Activated T-cell treated with anti-CD3 and anti-CD28 coated beads, Interleukin-2, amount 50 U/mL, for 24 hours (primary cell): ENCODE results near the gene FSHR.

Experiments
- DNase-seq: peaks from one replicate; pipeline ENCODE4 v3.0.0-alpha.2; 2020
- H3K27ac Mint-ChIP-seq: 2 replicates; pipeline ENCODE4 v1.8.0; 2020; ENCODE audit warnings: mild to moderate bottlenecking, mixed read lengths
- H3K27me3 Mint-ChIP-seq: 2 replicates; pipeline ENCODE4 v1.8.0; 2020; ENCODE audit warnings: mixed read lengths
- H3K36me3 Mint-ChIP-seq: 2 replicates; pipeline ENCODE4 v1.8.0; 2020; ENCODE audit warnings: low read depth, mixed read lengths
- H3K4me1 Mint-ChIP-seq: 2 replicates; pipeline ENCODE4 v1.8.0; 2020; ENCODE audit warnings: low read depth, mixed read lengths
- H3K4me3 Mint-ChIP-seq: 2 replicates; pipeline ENCODE4 v1.8.0; 2020; ENCODE audit warnings: mild to moderate bottlenecking, moderate library complexity, mixed read lengths
- H3K9me3 Mint-ChIP-seq: 2 replicates; pipeline ENCODE4 v1.8.0; 2020; ENCODE audit warnings: mixed read lengths

Gene FSHR

DNA sequence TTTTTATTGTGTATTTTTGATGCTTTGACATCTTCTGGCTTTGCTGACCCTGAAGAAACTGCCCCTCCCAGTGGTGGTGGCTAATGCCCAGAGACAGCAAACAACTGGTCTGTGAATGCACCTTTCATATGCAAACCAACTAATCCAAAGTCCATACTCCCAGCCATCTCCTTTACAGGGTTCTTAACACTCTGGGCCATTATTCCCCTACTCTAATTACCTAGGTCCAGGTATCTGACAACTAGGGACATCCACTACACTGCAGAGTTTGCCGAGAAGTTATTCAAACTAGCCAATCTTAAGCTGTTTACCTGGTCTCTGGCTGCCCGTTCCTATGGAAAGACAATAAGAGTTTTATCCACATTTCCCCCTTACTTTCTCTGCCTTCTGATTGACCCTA lies 73.6 kb downstream of the FSHR start:
- Mint-ChIP-seq H3K4me3 (no peak overlapping the region), H3K9me3 (peaks cover 10% of the 10 kb centered on the region), H3K27me3 (no peaks in the 10 kb centered on the region)

DNA sequence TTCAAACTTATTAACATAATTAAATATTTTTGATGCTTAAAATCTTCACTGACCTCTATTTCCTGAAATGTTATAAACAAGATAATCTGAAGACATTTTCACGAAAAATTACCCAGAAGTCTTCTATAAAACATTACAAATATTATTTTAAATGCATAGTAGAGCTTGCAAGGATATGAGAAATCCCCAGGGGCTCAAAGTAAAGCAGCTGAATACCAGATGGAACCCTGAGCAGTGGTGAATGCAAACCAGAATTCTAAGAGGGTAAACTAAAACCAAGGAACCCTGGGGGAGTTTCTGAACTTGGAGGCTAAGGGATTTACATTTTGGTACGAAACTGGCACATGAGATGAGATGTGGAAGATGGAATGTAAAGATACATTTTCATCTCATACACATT lies 83.6 kb downstream of the FSHR start:
- H3K27me3 Mint-ChIP-seq = no peaks in the 10 kb centered on the region
- no peak overlapping the region for H3K4me3 Mint-ChIP-seq
- no peaks in the 10 kb centered on the region for H3K4me1 Mint-ChIP-seq
- peaks cover 2% of the 10 kb centered on the region for H3K9me3 Mint-ChIP-seq
- no peaks in the 10 kb centered on the region for H3K36me3 Mint-ChIP-seq
- DNase-seq = no peak
- no peak overlapping the region for H3K27ac Mint-ChIP-seq

More for the DNA sequence above, 73.6 kb downstream of the FSHR start:
- Mint-ChIP-seq H3K4me1 (no peaks in the 10 kb centered on the region), H3K36me3 (no peaks in the 10 kb centered on the region), H3K27ac (no peak overlapping the region)
- no peak for DNase-seq

DNA sequence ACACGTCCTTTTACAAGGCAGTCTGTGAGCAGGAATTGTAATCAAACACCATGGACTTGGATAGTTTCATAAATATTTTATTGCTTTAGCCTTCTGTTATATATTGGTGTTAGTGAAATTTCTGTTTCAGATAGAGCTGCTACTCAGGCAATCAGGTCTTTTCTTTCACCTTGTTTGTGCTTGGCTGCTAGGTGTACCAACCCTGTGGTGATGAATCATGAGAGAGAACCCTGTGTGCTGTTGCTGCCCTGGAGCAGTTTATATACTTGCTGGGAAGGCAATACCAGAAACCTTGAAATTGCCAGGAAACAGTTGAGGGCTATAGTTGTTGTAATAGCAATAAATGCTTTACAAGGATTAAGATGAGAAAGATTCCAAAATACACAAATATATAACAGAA lies 84.5 kb downstream of the FSHR start:
- no peaks in the 10 kb centered on the region for H3K27me3 Mint-ChIP-seq
- H3K36me3 Mint-ChIP-seq = no peaks in the 10 kb centered on the region
- peaks cover 2% of the 10 kb centered on the region for H3K9me3 Mint-ChIP-seq
- DNase-seq = no peak
- no peak overlapping the region for H3K4me3 Mint-ChIP-seq
- H3K4me1 Mint-ChIP-seq = no peaks in the 10 kb centered on the region
- H3K27ac Mint-ChIP-seq = no peak overlapping the region

DNA sequence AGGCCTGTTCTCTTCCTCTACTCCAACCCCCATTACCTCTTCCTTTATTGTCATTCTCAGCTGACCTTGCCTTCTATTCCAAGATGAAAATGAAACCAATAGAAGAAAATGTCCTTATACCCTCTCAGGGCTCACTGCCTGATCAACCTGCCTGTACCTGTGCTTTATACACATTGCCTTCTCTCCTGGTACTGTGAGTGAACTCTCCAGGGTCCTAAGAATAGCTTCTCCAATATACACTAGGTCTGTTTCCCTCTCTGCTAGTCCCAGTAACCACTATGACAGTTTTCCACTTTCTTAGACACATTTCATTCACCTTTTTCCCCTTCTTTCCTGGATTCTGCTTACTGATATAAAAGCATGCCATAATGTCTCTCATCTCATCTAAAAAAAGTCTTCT lies 85.7 kb downstream of the FSHR start:
- no peak overlapping the region for H3K27ac Mint-ChIP-seq
- no peak overlapping the region for H3K4me3 Mint-ChIP-seq
- H3K27me3 Mint-ChIP-seq = no peaks in the 10 kb centered on the region
- no peaks in the 10 kb centered on the region for H3K4me1 Mint-ChIP-seq
- no peaks in the 10 kb centered on the region for H3K36me3 Mint-ChIP-seq
- H3K9me3 Mint-ChIP-seq = no peaks in the 10 kb centered on the region
- no peak for DNase-seq

DNA sequence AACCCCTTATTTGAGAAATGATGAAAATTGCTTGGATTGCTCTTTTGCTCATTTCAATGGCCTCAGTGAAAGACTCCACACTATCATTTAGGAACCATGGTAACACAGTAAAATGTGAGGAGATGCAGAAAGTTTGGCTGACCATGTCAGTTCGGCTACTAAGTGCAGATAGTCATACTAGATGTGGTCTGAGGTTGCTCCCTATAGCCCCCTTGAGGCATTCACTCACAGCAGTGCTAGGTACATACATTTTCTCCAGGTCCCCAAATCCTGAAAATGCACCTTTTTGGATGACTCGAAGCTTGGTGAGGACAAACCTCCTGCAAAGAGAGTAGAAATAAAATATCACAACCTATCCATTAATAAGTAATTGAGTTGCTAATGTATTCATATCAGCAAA lies 86.3 kb downstream of the FSHR start:
- Mint-ChIP-seq H3K27ac (no peak overlapping the region), H3K4me3 (no peak overlapping the region), H3K9me3 (no peaks in the 10 kb centered on the region), H3K36me3 (no peaks in the 10 kb centered on the region), H3K4me1 (no peaks in the 10 kb centered on the region), H3K27me3 (no peaks in the 10 kb centered on the region)
- DNase-seq = no peak

DNA sequence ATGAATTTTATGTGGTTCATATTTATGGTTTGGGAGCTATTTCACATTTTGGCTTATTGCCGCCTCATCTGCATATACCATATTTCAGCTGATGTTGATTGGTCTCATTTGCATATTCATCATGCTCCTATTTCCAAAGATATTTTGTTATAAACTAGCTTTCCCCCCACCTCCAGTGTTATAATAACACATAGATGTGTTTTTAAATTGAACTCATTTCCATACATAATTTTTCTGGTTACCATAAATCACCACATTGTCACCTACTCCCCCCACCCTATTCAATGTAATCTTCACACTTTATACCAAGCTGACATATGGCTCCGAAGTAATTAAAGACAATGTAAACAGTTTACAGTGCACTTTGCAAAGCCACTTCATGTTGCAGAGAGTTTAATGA lies 101.2 kb downstream of the FSHR start:
- no peaks in the 10 kb centered on the region for H3K4me1 Mint-ChIP-seq
- H3K36me3 Mint-ChIP-seq = no peaks in the 10 kb centered on the region
- no peak overlapping the region for H3K4me3 Mint-ChIP-seq
- no peak for DNase-seq
- H3K9me3 Mint-ChIP-seq = peaks cover 5% of the 10 kb centered on the region
- no peak overlapping the region for H3K27ac Mint-ChIP-seq
- no peaks in the 10 kb centered on the region for H3K27me3 Mint-ChIP-seq

DNA sequence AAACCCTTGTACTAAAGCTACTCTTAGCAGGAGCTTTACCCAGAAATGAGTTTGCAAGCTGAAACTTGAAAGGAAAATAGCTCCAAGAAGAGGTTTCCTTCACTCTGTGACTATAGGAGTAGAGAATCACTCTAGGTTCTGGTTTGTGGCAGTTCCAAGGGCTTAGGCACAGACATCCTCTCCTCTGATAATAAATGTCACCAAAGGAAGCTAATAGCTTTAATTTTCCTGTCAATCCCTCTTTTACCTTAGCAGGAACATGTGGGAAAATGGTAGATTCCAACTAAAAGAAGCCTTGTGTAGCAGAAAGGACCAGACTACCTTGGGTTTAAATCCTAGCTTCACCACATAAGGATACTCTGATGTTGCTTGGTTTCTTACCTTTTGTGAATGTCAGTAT lies 104.0 kb downstream of the FSHR start:
- Mint-ChIP-seq H3K4me3 (no peak overlapping the region), H3K36me3 (no peaks in the 10 kb centered on the region), H3K9me3 (no peaks in the 10 kb centered on the region), H3K27me3 (no peaks in the 10 kb centered on the region), H3K4me1 (no peaks in the 10 kb centered on the region), H3K27ac (no peak overlapping the region)
- no peak for DNase-seq

DNA sequence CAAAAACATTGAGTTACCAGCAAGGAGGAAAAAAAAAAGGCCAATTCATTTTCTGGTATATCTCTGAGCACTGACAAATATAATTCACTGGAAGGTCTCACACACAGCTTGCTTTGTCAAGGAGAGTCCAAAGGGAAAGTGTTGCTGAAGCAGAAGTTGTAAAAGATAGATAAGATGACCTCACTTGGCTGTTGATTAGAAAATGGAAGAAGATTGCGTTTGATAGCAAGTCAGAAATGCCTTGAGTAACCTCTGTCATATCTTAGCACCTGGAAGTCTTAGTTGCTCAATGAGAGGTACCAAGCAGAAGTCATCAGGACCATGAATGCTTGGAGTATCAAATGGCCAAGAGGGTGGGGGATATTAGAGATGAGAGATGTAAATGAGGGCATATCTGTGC lies 105.2 kb downstream of the FSHR start:
- Mint-ChIP-seq H3K4me3 (no peak overlapping the region), H3K27me3 (no peaks in the 10 kb centered on the region), H3K27ac (no peak overlapping the region), H3K9me3 (no peaks in the 10 kb centered on the region), H3K36me3 (no peaks in the 10 kb centered on the region), H3K4me1 (no peaks in the 10 kb centered on the region)
- DNase-seq = no peak

DNA sequence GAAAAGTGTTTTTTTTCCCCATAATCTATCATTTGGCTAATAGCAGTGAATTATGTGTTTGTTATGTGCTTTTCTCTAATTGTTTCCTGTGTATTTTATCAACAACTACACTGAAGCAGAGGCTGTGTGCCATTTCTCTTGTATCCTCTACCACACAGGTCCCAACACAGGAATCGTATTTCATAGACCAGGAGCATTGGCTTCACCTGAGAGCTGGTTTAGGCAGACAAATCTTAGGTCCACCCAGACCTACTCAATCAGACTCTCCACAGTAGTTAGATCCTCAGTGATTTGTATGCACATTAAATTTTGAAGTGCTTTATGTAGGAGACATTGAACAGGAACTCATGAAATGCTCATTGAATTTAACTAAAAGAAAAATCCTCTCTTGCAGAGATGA lies 109.2 kb downstream of the FSHR start:
- Mint-ChIP-seq H3K4me1 (no peaks in the 10 kb centered on the region), H3K9me3 (no peaks in the 10 kb centered on the region), H3K36me3 (no peaks in the 10 kb centered on the region), H3K27me3 (no peaks in the 10 kb centered on the region), H3K27ac (no peak overlapping the region), H3K4me3 (no peak overlapping the region)
- no peak for DNase-seq

DNA sequence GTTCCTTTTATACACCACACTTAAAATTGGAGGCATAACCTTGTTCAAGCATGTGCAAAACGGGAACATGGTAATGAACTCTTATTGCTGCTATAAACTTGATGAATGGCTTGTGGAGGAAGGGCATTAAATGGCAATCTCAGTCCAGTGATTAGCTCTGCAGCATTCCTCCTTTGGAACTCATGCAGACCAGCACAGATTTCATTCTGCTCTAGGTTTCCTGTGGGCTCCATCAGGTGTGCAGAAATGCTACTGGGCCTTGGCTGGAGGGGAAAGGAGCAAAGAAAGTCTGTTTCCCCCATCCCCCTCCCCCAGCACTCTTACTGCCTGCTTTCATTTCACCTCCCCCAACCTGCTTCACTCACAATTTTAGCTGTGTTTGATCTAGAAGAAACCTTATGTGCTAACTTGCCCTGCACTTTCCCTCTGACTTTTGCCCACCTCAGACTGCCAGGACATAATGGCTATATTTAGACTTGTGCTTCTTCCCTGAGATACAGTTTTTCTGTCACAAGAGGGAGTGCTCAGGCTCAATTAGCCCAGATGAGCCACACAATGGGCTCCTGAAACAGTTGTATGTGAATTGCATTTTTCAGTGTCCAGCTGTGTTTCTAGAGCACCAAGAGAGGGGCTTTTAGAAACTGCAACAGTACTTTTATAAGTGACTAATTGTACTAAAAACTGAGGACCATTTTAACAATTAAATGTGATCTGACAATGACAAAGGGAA lies 109.8 kb downstream of the FSHR start:
- no peaks in the 10 kb centered on the region for H3K9me3 Mint-ChIP-seq
- no peak overlapping the region for H3K4me3 Mint-ChIP-seq
- no peaks in the 10 kb centered on the region for H3K4me1 Mint-ChIP-seq
- H3K27me3 Mint-ChIP-seq = no peaks in the 10 kb centered on the region
- no peak overlapping the region for H3K27ac Mint-ChIP-seq
- no peak for DNase-seq
- no peaks in the 10 kb centered on the region for H3K36me3 Mint-ChIP-seq

DNA sequence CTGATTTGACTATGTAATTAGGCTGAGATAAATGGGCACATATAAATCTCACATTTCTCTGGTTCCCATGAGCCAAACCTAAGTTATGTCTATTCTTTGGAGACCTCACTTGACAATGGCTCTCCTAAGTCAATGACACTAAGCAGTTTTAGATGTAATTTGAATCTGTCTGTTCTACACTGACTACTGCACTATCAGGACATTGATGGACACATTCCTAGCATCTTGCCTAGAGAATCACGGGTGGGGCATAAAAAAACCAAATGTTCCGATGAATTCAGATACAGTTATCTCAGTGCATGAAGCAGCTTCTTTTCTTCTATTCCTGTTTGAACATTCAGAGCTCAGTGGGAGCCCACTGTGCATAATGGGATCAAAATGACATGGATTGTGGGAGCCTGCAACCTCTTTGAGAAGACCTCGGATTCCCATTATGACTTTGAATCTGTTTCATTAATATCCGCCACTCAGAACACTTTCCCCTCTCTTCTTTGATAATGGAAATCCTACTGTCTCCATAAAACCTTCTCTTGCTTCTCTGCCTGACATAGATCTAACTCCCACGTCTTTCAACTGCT lies 110.8 kb downstream of the FSHR start:
- H3K4me3 Mint-ChIP-seq = no peak overlapping the region
- H3K9me3 Mint-ChIP-seq = no peaks in the 10 kb centered on the region
- H3K27ac Mint-ChIP-seq = no peak overlapping the region
- no peak for DNase-seq
- no peaks in the 10 kb centered on the region for H3K36me3 Mint-ChIP-seq
- H3K27me3 Mint-ChIP-seq = no peaks in the 10 kb centered on the region
- no peaks in the 10 kb centered on the region for H3K4me1 Mint-ChIP-seq

DNA sequence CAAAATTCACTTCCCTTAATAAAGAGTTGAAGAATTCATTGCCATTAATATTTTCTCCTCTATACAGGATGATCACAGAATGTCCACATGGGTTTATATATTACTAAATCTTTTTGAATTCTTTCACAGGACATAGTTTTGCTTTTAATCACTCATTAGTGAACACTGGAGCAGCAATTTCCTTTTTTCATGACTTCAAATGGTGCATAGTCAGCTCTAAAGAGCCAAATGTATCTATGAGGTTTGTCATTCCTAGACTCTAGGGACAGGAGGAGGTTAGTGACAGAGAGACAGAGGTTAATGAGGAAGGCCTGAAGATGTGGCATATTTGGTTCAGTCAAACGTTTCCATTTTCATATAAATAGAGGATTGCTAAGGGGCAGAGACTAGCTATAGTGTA lies 111.8 kb downstream of the FSHR start:
- Mint-ChIP-seq H3K4me3 (no peak overlapping the region), H3K4me1 (no peaks in the 10 kb centered on the region), H3K36me3 (no peaks in the 10 kb centered on the region), H3K9me3 (no peaks in the 10 kb centered on the region), H3K27me3 (no peaks in the 10 kb centered on the region), H3K27ac (no peak overlapping the region)
- DNase-seq = no peak

DNA sequence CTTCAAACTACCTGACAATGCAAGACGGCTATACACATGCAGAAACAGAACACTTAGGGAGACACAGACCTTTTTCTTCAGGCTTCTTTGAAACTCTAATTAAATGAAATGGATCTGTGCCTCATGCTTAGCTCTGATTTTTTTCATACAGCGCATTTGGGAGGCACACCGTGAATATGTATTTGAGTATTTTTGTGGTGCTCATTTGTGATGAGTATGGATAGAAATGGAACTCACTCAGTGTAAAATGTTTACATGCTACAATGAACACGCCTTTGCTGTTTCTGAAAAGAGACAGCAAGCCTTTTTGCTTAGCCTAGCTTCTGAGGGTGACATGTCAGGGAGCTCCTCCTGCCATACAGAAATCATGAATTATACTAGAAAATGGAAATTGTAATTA lies 113.3 kb downstream of the FSHR start:
- DNase-seq = no peak
- Mint-ChIP-seq H3K4me3 (no peak overlapping the region), H3K36me3 (no peaks in the 10 kb centered on the region), H3K4me1 (no peaks in the 10 kb centered on the region), H3K27ac (no peak overlapping the region), H3K9me3 (no peaks in the 10 kb centered on the region), H3K27me3 (no peaks in the 10 kb centered on the region)

DNA sequence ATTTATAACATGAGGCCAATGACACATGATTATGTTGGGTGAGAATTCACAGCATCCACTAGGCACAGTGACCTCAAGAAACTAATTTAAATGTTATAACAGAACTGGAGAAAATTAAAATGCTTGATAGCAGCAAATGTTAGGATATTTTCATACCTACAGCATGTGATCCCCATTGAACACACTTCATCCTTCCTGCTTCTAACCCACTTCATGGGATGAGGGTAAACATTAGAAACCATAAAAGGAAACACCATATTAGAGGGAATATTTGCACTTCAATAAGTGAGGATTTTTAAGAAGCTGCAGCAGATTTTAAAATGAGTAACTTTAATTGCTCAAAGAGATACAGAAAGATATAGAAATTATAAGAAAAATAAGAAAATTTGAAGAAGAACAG lies 117.1 kb downstream of the FSHR start:
- H3K4me1 Mint-ChIP-seq = no peaks in the 10 kb centered on the region
- H3K27me3 Mint-ChIP-seq = no peaks in the 10 kb centered on the region

DNA sequence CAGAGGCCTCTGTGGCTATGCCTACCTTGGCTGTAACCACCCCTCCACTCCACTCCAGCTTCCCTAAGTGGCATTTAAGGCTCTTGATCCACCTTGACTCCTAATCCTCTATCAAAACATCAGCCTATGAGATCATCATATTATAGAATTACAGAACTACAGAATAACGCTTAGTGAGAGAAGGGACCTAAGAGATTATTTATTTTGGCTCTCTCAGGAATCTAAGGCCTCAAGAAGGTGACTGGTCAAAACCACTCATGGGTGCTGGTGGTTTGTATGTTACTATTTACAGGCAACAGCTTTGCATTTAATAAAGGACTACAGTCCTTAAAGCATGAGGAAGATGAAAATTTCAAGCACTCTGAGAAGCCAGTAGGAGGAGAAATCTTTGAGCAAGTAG lies 118.8 kb downstream of the FSHR start:
- Mint-ChIP-seq H3K27me3 (no peaks in the 10 kb centered on the region), H3K4me3 (no peak overlapping the region), H3K27ac (no peak overlapping the region), H3K36me3 (no peaks in the 10 kb centered on the region), H3K4me1 (no peaks in the 10 kb centered on the region), H3K9me3 (no peaks in the 10 kb centered on the region)
- no peak for DNase-seq

More for the DNA sequence above, 117.1 kb downstream of the FSHR start:
- Mint-ChIP-seq H3K4me3 (no peak overlapping the region), H3K9me3 (no peaks in the 10 kb centered on the region), H3K36me3 (no peaks in the 10 kb centered on the region), H3K27ac (no peak overlapping the region)
- DNase-seq = no peak
